ENCODE data around the gene RINL.

RINL gene

GRCh38 chr19:38877781-38878574, at the start of gene RINL:
RINL (minus strand) TSS chr19:38878275; CDS start chr19:38876742, 1,533 bp downstream.
- no peak for DNase-seq

GRCh38 chr19:38924388-38924787, 46.3 kb upstream of the RINL start:
- no peak for DNase-seq

GRCh38 chr19:38922482-38922881, 44.4 kb upstream of the RINL start:
- no peak for DNase-seq

GRCh38 chr19:38921420-38922274, 43.6 kb upstream of the RINL start:
- no peak for DNase-seq

- no peak for DNase-seq
Observed at GRCh38 chr19:38920602-38921419, 42.7 kb upstream of the RINL start.

- DNase-seq = no peak
Observed at GRCh38 chr19:38919837-38920601, 41.9 kb upstream of the RINL start.

GRCh38 chr19:38918526-38918925, 40.5 kb upstream of the RINL start:
- DNase-seq = no peak

GRCh38 chr19:38917921-38918491, 39.9 kb upstream of the RINL start:
- DNase-seq = no peak

- DNase-seq = no peak
Observed at GRCh38 chr19:38917516-38917915, 39.4 kb upstream of the RINL start.

GRCh38 chr19:38915329-38916321, 37.5 kb upstream of the RINL start:
- DNase-seq = no peak

GRCh38 chr19:38913958-38914357, 35.9 kb upstream of the RINL start:
- no peak for DNase-seq

- DNase-seq = no peak
Observed at GRCh38 chr19:38912600-38913514, 34.8 kb upstream of the RINL start.

GRCh38 chr19:38911388-38912001, 33.4 kb upstream of the RINL start:
- no peak for DNase-seq

GRCh38 chr19:38910488-38910887, 32.4 kb upstream of the RINL start:
- DNase-seq = no peak

- no peak for DNase-seq
Observed at GRCh38 chr19:38908911-38909310, 30.8 kb upstream of the RINL start.

- DNase-seq = no peak
Observed at GRCh38 chr19:38907670-38908069, 29.6 kb upstream of the RINL start.

- no peak for DNase-seq
Observed at GRCh38 chr19:38907227-38907626, 29.2 kb upstream of the RINL start.

GRCh38 chr19:38905620-38906019, 27.5 kb upstream of the RINL start:
- DNase-seq = no peak
